AG20443 (cell line): ENCODE data around the gene AOPEP.

Source experiments
- DNase-seq: peaks from one replicate; pipeline ENCODE4 v3.0.0; 2012; ENCODE audit warnings: low spot score, mixed read lengths

The AOPEP gene

GRCh38 chr9:94726495-94727191 lies at the start of gene AOPEP:
Gene AOPEP, plus strand, starts transcription at chr9:94726699. Its CDS starts 33,085 bp downstream, at chr9:94759784.
- DNase-seq = peak; percentile 100

- no peak for DNase-seq
Measured at GRCh38 chr9:94677929-94678328, 48.6 kb upstream of the AOPEP start.

GRCh38 chr9:94679587-94679986 lies 46.9 kb upstream of the AOPEP start:
- no peak for DNase-seq

- no peak for DNase-seq
Measured at GRCh38 chr9:94680020-94680419, 46.5 kb upstream of the AOPEP start.

GRCh38 chr9:94680621-94681020 lies 45.9 kb upstream of the AOPEP start:
- no peak for DNase-seq

GRCh38 chr9:94681508-94681907 lies 45.0 kb upstream of the AOPEP start:
- peak; percentile 92 for DNase-seq

- DNase-seq = no peak
Measured at GRCh38 chr9:94685359-94685758, 41.1 kb upstream of the AOPEP start.

GRCh38 chr9:94687451-94687850 lies 39.0 kb upstream of the AOPEP start:
- no peak for DNase-seq

- DNase-seq = no peak
Measured at GRCh38 chr9:94690344-94690743, 36.2 kb upstream of the AOPEP start.

- no peak for DNase-seq
Measured at GRCh38 chr9:94692601-94693000, 33.9 kb upstream of the AOPEP start.

GRCh38 chr9:94693485-94694204 lies 32.9 kb upstream of the AOPEP start:
- DNase-seq = no peak

GRCh38 chr9:94696545-94696944 lies 30.0 kb upstream of the AOPEP start:
- no peak for DNase-seq

GRCh38 chr9:94697972-94698581 lies 28.4 kb upstream of the AOPEP start:
- DNase-seq = peak; percentile 37

- no peak for DNase-seq
Measured at GRCh38 chr9:94699715-94700373, 26.7 kb upstream of the AOPEP start.

GRCh38 chr9:94700445-94700844 lies 26.1 kb upstream of the AOPEP start:
- DNase-seq = no peak

GRCh38 chr9:94703488-94704140 lies 22.9 kb upstream of the AOPEP start:
- no peak for DNase-seq

- no peak for DNase-seq
Measured at GRCh38 chr9:94705162-94705702, 21.3 kb upstream of the AOPEP start.

GRCh38 chr9:94706922-94707321 lies 19.6 kb upstream of the AOPEP start:
- no peak for DNase-seq

- DNase-seq = peak; percentile 54
Measured at GRCh38 chr9:94713436-94714215, 12.9 kb upstream of the AOPEP start.

- DNase-seq = peak; percentile 51
Measured at GRCh38 chr9:94714494-94714893, 12.0 kb upstream of the AOPEP start.

- DNase-seq = peak; percentile 13
Measured at GRCh38 chr9:94717761-94718160, 8.7 kb upstream of the AOPEP start.
